ENCODE results near the gene SHC2. TPM values are rescaled to one million over a fixed set of nuclear protein-coding genes. Genes with fewer than 3 reads are reported as not detected.
A peak's percentile ranks its signal among the peaks of the same experiment; 100 is the strongest.
"Not testable (repeated sequence)": the region's sequence is repeated elsewhere in the genome, so short reads cannot be mapped to it uniquely, and the experiment has no call there.

SHC2 gene
- total RNA-seq, 1 donor from 2014 or later: 35.4 TPM

DNA sequence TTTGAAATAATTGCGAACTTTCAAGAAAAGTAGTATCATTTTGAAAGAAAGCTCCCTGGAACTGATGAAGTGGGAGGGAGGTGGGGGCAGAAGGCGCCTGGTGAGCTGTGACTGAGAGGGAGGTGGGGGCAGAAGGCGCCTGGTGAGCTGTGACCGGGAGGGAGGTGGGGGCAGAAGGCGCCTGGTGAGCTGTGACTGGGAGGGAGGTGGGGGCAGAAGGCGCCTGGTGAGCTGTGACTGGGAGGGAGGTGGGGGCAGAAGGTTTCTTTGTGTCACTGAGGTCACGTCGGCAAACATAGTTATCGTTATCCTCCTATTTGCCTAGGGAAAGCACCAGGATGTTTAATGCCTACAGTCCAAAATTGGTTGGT, 76.0 kb downstream of the SHC2 start:
- Mint-ChIP-seq H3K4me1 (ENCODE audit: unreplicated experiment) (peaks cover 5% of the 10 kb centered on the region), H3K4me3 (no peak overlapping the region), H3K27ac (peak overlapping the region; percentile 46), H3K9me3 (no peaks in the 10 kb centered on the region), H3K27me3 (peaks cover 17% of the 10 kb centered on the region), H3K36me3 (no peaks in the 10 kb centered on the region)
- DNase-seq (ENCODE audit: extremely low spot score, unreplicated experiment): no peak
- TF ChIP-seq, protein P1, sequence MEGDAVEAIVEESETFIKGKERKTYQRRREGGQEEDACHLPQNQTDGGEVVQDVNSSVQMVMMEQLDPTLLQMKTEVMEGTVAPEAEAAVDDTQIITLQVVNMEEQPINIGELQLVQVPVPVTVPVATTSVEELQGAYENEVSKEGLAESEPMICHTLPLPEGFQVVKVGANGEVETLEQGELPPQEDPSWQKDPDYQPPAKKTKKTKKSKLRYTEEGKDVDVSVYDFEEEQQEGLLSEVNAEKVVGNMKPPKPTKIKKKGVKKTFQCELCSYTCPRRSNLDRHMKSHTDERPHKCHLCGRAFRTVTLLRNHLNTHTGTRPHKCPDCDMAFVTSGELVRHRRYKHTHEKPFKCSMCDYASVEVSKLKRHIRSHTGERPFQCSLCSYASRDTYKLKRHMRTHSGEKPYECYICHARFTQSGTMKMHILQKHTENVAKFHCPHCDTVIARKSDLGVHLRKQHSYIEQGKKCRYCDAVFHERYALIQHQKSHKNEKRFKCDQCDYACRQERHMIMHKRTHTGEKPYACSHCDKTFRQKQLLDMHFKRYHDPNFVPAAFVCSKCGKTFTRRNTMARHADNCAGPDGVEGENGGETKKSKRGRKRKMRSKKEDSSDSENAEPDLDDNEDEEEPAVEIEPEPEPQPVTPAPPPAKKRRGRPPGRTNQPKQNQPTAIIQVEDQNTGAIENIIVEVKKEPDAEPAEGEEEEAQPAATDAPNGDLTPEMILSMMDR (conservative IDR thresholded peaks at IDR 0.05): no peak

GRCh38 chr19:383922-384798, 76.7 kb downstream of the SHC2 start:
- Mint-ChIP-seq H3K27ac (peak overlapping the region; percentile 50), H3K4me1 (ENCODE audit: unreplicated experiment) (peaks cover 5% of the 10 kb centered on the region), H3K9me3 (no peaks in the 10 kb centered on the region), H3K27me3 (peaks cover 17% of the 10 kb centered on the region), H3K36me3 (no peaks in the 10 kb centered on the region), H3K4me3 (no peak overlapping the region)
- TF ChIP-seq, protein P1 (conservative IDR thresholded peaks at IDR 0.05): peak; percentile 81
- DNase-seq (ENCODE audit: extremely low spot score, unreplicated experiment): no peak

DNA sequence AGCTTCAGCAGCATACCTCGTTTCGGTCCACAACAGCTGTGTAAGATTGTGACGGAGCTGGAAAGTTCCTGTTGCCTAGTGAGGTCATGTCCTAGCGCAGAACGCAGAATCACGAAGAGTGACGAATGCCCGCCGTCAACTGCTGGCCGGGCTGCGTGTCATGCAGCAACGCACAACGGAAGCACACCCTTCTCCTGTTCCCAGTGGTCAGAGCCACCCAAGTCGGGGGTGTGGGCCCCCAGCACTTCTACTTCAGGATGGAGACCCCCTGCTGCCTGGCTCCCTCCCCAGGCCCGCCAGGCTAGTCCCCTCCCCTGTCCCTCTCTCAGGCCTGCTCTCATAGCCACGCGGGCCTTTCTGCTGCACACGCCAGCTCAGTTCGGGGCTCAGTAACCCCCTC, 77.8 kb downstream of the SHC2 start:
- Mint-ChIP-seq H3K9me3 (no peaks in the 10 kb centered on the region), H3K4me1 (ENCODE audit: unreplicated experiment) (peaks cover 5% of the 10 kb centered on the region), H3K27me3 (peaks cover 19% of the 10 kb centered on the region), H3K27ac (no peak overlapping the region), H3K36me3 (no peaks in the 10 kb centered on the region), H3K4me3 (no peak overlapping the region)
- no peak for DNase-seq (ENCODE audit: extremely low spot score, unreplicated experiment)
- TF ChIP-seq, protein P1 (conservative IDR thresholded peaks at IDR 0.05): no peak

DNA sequence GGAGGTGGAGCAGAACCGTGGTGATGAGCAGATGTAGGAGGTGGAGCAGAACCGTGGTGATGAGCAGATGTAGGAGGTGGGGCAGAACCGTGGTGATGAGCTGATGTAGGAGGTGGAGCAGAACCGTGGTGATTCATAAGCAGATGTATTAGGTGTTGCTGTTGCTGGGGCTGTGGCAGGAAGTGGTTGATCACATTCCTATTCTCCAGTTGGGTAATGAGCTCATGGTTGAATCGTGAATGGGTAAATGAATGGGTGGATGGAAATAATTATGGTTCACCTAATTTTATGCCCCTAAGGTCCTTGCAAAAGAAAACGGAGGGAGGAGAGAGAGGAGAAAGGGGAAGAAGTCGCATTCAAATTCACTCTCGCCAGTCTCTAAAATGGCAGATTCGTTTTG, 78.3 kb downstream of the SHC2 start:
- not testable (repeated sequence) for H3K36me3 Mint-ChIP-seq; H3K4me3 Mint-ChIP-seq; DNase-seq (ENCODE audit: extremely low spot score, unreplicated experiment); H3K9me3 Mint-ChIP-seq; H3K27ac Mint-ChIP-seq; H3K4me1 Mint-ChIP-seq (ENCODE audit: unreplicated experiment)
- H3K27me3 Mint-ChIP-seq: peaks cover 22% of the 10 kb centered on the region

DNA sequence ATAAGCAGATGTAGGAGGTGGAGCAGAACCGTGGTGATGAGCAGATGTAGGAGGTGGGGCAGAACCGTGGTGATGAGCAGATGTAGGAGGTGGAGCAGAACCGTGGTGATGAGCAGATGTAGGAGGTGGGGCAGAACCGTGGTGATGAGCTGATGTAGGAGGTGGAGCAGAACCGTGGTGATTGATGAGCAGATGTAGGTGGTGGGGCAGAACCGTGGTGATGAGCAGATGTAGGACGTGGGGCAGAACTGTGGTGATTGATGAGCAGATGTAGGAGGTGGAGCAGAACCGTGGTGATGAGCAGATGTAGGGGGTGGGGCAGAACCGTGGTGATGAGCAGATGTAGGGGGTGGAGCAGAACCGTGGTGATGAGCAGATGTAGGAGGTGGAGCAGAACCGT, 78.9 kb downstream of the SHC2 start:
- not testable (repeated sequence) for DNase-seq (ENCODE audit: extremely low spot score, unreplicated experiment); H3K4me1 Mint-ChIP-seq (ENCODE audit: unreplicated experiment); H3K27ac Mint-ChIP-seq; H3K4me3 Mint-ChIP-seq; H3K36me3 Mint-ChIP-seq; H3K9me3 Mint-ChIP-seq
- H3K27me3 Mint-ChIP-seq: peaks cover 22% of the 10 kb centered on the region

DNA sequence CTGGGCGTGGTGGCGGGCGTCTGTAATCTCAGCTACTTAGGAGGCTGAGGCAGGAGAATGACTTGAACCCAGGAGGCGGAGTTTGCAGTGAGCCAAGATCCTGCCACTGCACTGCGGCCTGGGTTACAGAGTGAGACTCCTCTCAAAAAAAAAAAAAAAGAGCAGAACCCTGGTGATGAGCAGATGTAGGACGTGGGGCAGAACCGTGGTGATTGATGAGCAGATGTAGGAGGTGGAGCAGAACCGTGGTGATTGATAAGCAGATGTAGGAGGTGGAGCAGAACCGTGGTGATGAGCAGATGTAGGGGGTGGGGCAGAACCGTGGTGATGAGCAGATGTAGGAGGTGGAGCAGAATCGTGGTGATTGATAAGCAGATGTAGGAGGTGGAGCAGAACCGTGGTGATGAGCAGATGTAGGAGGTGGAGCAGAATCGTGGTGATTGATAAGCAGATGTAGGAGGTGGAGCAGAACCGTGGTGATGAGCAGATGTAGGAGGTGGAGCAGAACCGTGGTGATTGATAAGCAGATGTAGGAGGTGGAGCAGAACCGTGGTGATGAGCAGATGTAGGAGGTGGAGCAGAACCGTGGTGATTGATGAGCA, 80.1 kb downstream of the SHC2 start:
- not testable (repeated sequence) for H3K27ac Mint-ChIP-seq; DNase-seq (ENCODE audit: extremely low spot score, unreplicated experiment); H3K4me1 Mint-ChIP-seq (ENCODE audit: unreplicated experiment); H3K9me3 Mint-ChIP-seq; H3K36me3 Mint-ChIP-seq; H3K4me3 Mint-ChIP-seq
- peaks cover 16% of the 10 kb centered on the region for H3K27me3 Mint-ChIP-seq

GRCh38 chr19:379796-380195, 81.0 kb downstream of the SHC2 start:
- no peak for DNase-seq (ENCODE audit: extremely low spot score, unreplicated experiment)
- Mint-ChIP-seq H3K36me3 (no peaks in the 10 kb centered on the region), H3K4me3 (no peak overlapping the region), H3K4me1 (ENCODE audit: unreplicated experiment) (peaks cover 5% of the 10 kb centered on the region), H3K9me3 (no peaks in the 10 kb centered on the region), H3K27ac (no peak overlapping the region), H3K27me3 (peaks cover 16% of the 10 kb centered on the region)
- TF ChIP-seq, protein P1 (conservative IDR thresholded peaks at IDR 0.05): no peak

Measured in type B pancreatic cell (in vitro differentiated cells).